RWPE2 (cell line): Measurements from ENCODE around the gene ADAM19.

Experiments
- ATAC-seq: fragments of 200-7000 bp; cut with Tn5 transposase; 3 replicates; pipeline ENCODE4 v1.9.1; 2021; ENCODE audit warnings: low read depth
- DNase-seq: peaks from one replicate; pipeline ENCODE4 v3.0.0-alpha.2; 2020; ENCODE audit warnings: low spot score
- H3K27ac ChIP-seq: fragments of 450-650 bp; 2 replicates; pipeline ENCODE4 v1.5.1; 2017; ENCODE audit warnings: mild to moderate bottlenecking; ENCODE audit not compliant: poor library complexity, severe bottlenecking
- H3K27me3 ChIP-seq: fragments of 250-450 bp; sonication (Bioruptor Pico); 2 replicates; pipeline ENCODE4 v1.5.1; 2021; ENCODE audit warnings: mild to moderate bottlenecking, moderate library complexity; ENCODE audit not compliant: insufficient read depth, poor library complexity, severe bottlenecking
- H3K36me3 ChIP-seq: fragments of 250-450 bp; sonication (Bioruptor Pico); 2 replicates; pipeline ENCODE4 v1.5.1; 2020; ENCODE audit warnings: low read depth, mild to moderate bottlenecking, moderate library complexity
- H3K4me1 ChIP-seq: fragments of 250-450 bp; sonication (Bioruptor Pico); 2 replicates; pipeline ENCODE4 v1.5.1; 2021; ENCODE audit warnings: mild to moderate bottlenecking, moderate library complexity; ENCODE audit not compliant: insufficient read depth, poor library complexity, severe bottlenecking
- H3K4me3 ChIP-seq: fragments of 250-450 bp; sonication (Bioruptor Pico); 2 replicates; pipeline ENCODE4 v1.5.1; 2021; ENCODE audit warnings: mild to moderate bottlenecking, moderate library complexity; ENCODE audit not compliant: severe bottlenecking
- H3K9me3 ChIP-seq: fragments of 250-450 bp; sonication (Bioruptor Pico); 2 replicates; pipeline ENCODE4 v1.5.1; 2021; ENCODE audit warnings: mild to moderate bottlenecking, moderate library complexity; ENCODE audit not compliant: severe bottlenecking
- CTCF ChIP-seq: fragments of 450-650 bp; IDR thresholded peaks from one replicate; pipeline ENCODE4 v1.5.1; 2017; ENCODE audit warnings: mild to moderate bottlenecking, moderate library complexity; ENCODE audit not compliant: poor library complexity, severe bottlenecking

The ADAM19 gene

DNA sequence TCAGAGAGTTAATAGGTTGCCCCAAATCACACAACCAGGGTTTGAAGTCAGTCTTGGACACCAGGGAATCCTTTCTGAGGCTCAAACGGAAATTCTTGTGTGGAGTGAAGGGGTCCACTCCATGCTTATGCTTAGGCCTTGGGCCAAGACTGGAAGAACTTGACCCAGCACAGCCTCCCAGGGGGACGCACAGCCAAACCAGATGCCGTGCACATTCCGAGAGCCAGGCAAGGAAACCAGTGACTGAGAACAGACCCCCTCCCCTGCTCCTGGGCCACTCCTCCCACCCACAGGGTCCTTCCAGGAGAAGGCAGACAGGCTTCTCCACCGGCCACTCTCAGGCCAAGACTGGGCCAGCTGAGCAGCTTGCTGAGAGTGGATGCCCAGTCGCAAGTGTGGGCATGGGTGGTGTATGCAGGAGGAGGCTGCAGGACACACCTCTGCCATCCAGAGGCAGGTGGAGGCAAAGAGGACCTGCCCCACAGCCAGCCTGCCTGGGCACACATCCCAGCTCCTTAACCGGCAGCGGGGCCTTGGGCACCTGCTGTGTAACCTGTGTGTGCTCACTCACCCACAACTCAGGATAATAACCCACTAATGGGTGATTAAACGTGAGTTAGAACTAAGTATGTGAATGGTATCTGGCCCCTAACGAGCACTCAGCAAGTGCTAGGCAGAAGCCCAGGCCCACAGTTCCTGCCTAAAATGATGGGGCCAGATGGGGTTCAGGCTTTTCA, 77.5 kb downstream of the ADAM19 start:
- Histone ChIP-seq H3K4me1 (no peaks in the 10 kb centered on the region), H3K27ac (no peak overlapping the region), H3K9me3 (no peaks in the 10 kb centered on the region)

GRCh38 chr5:157496864-157497263, 78.7 kb downstream of the ADAM19 start:
- no peak overlapping the region for H3K4me3 ChIP-seq
- H3K27ac ChIP-seq: no peak overlapping the region
- H3K36me3 ChIP-seq: no peaks in the 10 kb centered on the region
- no peaks in the 10 kb centered on the region for H3K9me3 ChIP-seq
- DNase-seq (peak; percentile 56), ATAC-seq (no peak)
- no peaks in the 10 kb centered on the region for H3K27me3 ChIP-seq
- H3K4me1 ChIP-seq: no peaks in the 10 kb centered on the region
- no peak for TF ChIP-seq CTCF

More for the DNA sequence above, 77.5 kb downstream of the ADAM19 start:
- Histone ChIP-seq H3K4me3 (no peak overlapping the region), H3K27me3 (no peaks in the 10 kb centered on the region), H3K36me3 (no peaks in the 10 kb centered on the region)
- TF ChIP-seq CTCF: no peak
- DNase-seq: peak; percentile 44
- ATAC-seq: no peak

DNA sequence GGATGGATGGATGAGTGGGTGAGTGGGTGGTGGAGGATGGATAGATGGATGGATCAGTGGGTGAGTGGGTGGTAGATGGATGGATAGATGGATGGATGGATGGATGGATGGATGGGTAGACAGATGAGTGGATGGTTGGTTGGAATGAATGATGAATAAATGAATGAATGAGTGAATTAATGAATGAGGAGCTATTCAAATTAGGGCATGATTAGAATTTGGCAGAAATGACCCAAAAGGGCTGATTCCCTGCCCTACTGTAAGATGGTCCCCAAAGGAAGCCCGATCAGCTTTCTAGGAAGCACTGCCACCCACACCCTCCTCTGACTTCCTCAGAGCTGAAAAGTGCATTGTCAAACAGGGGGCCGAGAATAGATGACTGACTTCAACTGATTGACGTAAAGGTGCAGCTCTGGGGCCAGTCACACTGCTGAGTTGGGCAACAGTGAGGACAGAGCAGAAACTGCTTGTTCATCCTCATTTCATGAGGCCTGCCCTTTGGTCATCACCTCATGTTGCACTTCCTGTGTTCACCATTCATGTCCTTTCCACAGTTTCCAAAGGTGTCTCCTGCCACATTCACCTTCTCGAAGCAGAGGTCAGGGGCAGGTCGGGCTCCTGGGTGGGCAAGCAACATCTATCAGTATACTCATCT, 81.3 kb downstream of the ADAM19 start:
- no peak for TF ChIP-seq CTCF
- ATAC-seq: no peak
- H3K9me3 ChIP-seq: no peaks in the 10 kb centered on the region
- H3K4me1 ChIP-seq: no peaks in the 10 kb centered on the region
- DNase-seq: peak; percentile 33
- H3K27ac ChIP-seq: no peak overlapping the region
- H3K27me3 ChIP-seq: no peaks in the 10 kb centered on the region
- no peak overlapping the region for H3K4me3 ChIP-seq
- peaks cover 7% of the 10 kb centered on the region; the same call in 1 of the 2 replicates for H3K36me3 ChIP-seq

GRCh38 chr5:157492886-157493285, 82.7 kb downstream of the ADAM19 start:
- Histone ChIP-seq H3K27me3 (no peaks in the 10 kb centered on the region), H3K4me3 (no peak overlapping the region), H3K4me1 (no peaks in the 10 kb centered on the region), H3K36me3 (peaks cover 7% of the 10 kb centered on the region; the same call in 1 of the 2 replicates), H3K9me3 (no peaks in the 10 kb centered on the region), H3K27ac (no peak overlapping the region)
- no peak for ATAC-seq
- peak; percentile 61 for DNase-seq
- TF ChIP-seq CTCF: no peak
